H9 (cell line): ENCODE measurements around the gene SPX. TPM values are rescaled to one million over a fixed set of nuclear protein-coding genes. Genes with fewer than 3 reads are reported as not detected.

Experiments
- DNase-seq: peaks from one replicate; pipeline ENCODE4 v3.0.0-alpha.2; 2017
- H2AFZ ChIP-seq: one replicate; pipeline ENCODE4 v1.6.1; 2013; ENCODE audit warnings: mild to moderate bottlenecking, low read length, control low read depth, moderate library complexity
- H2AK5ac ChIP-seq: 2 replicates; pipeline ENCODE4 v1.6.1; 2013; ENCODE audit warnings: low read length, control low read depth, mixed read lengths; ENCODE audit not compliant: insufficient read length
- H2BK120ac ChIP-seq: one replicate; pipeline ENCODE4 v1.6.1; 2013; ENCODE audit warnings: low read depth, mild to moderate bottlenecking, low read length, control low read depth, inconsistent platforms; ENCODE audit not compliant: poor library complexity, severe bottlenecking
- H2BK12ac ChIP-seq: 2 replicates; pipeline ENCODE4 v1.6.1; 2013; ENCODE audit warnings: low read length, control low read depth, mixed read lengths, low read depth; ENCODE audit not compliant: insufficient read length
- H2BK15ac ChIP-seq: 2 replicates; pipeline ENCODE4 v1.6.1; 2013; ENCODE audit warnings: low read depth, low read length, control low read depth
- H2BK20ac ChIP-seq: one replicate; pipeline ENCODE4 v1.6.1; 2013; ENCODE audit warnings: low read depth, mild to moderate bottlenecking, low read length, control low read depth, inconsistent platforms; ENCODE audit not compliant: poor library complexity, severe bottlenecking
- H2BK5ac ChIP-seq: 2 replicates; pipeline ENCODE4 v1.6.1; 2013; ENCODE audit warnings: low read length, control low read depth, mixed read lengths; ENCODE audit not compliant: insufficient read length
- H3K14ac ChIP-seq: 2 replicates; pipeline ENCODE4 v1.6.1; 2013; ENCODE audit warnings: low read length, control low read depth; ENCODE audit not compliant: insufficient read depth
- H3K18ac ChIP-seq: 2 replicates; pipeline ENCODE4 v1.6.1; 2013; ENCODE audit warnings: low read depth, mild to moderate bottlenecking, mixed read lengths, low read length, control low read depth; ENCODE audit not compliant: insufficient read length
- H3K23ac ChIP-seq: 2 replicates; pipeline ENCODE4 v1.6.1; 2013; ENCODE audit warnings: low read length, control low read depth, mixed read lengths, low read depth; ENCODE audit not compliant: insufficient read length
- H3K23me2 ChIP-seq: 2 replicates; pipeline ENCODE4 v1.6.1; 2013; ENCODE audit warnings: low read depth, mild to moderate bottlenecking, mixed read lengths, low read length, control low read depth; ENCODE audit not compliant: insufficient read length, poor library complexity, severe bottlenecking
- H3K27ac ChIP-seq: 2 replicates; pipeline ENCODE4 v1.5.1; 2013; ENCODE audit warnings: low read length, control low read depth, mixed read lengths, low read depth; ENCODE audit not compliant: insufficient read length
- H3K27me3 ChIP-seq: 2 replicates; pipeline ENCODE4 v1.6.1; 2013; ENCODE audit warnings: low read length, control low read depth, inconsistent platforms; ENCODE audit not compliant: insufficient read depth
- H3K4ac ChIP-seq: 2 replicates; pipeline ENCODE4 v1.6.1; 2013; ENCODE audit warnings: low read depth, mild to moderate bottlenecking, control low read depth, inconsistent platforms, low read length, moderate library complexity
- H3K4me1 ChIP-seq: 2 replicates; pipeline ENCODE4 v1.6.1; 2013; ENCODE audit warnings: low read length, control low read depth, inconsistent platforms; ENCODE audit not compliant: insufficient read depth
- H3K4me2 ChIP-seq: 2 replicates; pipeline ENCODE4 v1.6.1; 2013; ENCODE audit warnings: low read length, control low read depth, mixed read lengths; ENCODE audit not compliant: insufficient read length, insufficient read depth
- H3K56ac ChIP-seq: 2 replicates; pipeline ENCODE4 v1.6.1; 2013; ENCODE audit warnings: low read depth, mild to moderate bottlenecking, mixed read lengths, low read length, control low read depth; ENCODE audit not compliant: insufficient read length
- H3K79me1 ChIP-seq: 2 replicates; pipeline ENCODE4 v1.6.1; 2013; ENCODE audit warnings: low read depth, mild to moderate bottlenecking, moderate library complexity, low read length, control low read depth, inconsistent platforms; ENCODE audit not compliant: insufficient read depth, poor library complexity, severe bottlenecking
- H3K79me2 ChIP-seq: 2 replicates; pipeline ENCODE4 v1.6.1; 2013; ENCODE audit warnings: low read length, control low read depth, inconsistent platforms; ENCODE audit not compliant: insufficient read depth
- H3K9ac ChIP-seq: 2 replicates; pipeline ENCODE4 v1.6.1; 2013; ENCODE audit warnings: low read length, control low read depth, mixed read lengths; ENCODE audit not compliant: insufficient read length; ENCODE audit errors: extremely low read depth
- H3K9me3 ChIP-seq: one replicate; pipeline ENCODE4 v1.6.1; 2013; ENCODE audit warnings: low read depth, low read length, inconsistent platforms; ENCODE audit not compliant: control insufficient read depth
- H3T11ph ChIP-seq: one replicate; pipeline ENCODE4 v1.6.1; 2013; ENCODE audit warnings: mild to moderate bottlenecking, low read length, control low read depth, inconsistent platforms
- H4K20me1 ChIP-seq: one replicate; pipeline ENCODE4 v1.6.1; 2013; ENCODE audit not compliant: control insufficient read depth, insufficient read length, insufficient read depth
- H4K5ac ChIP-seq: 2 replicates; pipeline ENCODE4 v1.6.1; 2013; ENCODE audit warnings: low read depth, mild to moderate bottlenecking, mixed read lengths, low read length, control low read depth; ENCODE audit not compliant: insufficient read length
- H4K8ac ChIP-seq: replicated peaks from 2 replicates; pipeline ENCODE4 v1.6.1; 2013; ENCODE audit warnings: low read length, control low read depth, mixed read lengths, low read depth; ENCODE audit not compliant: insufficient read length
- H4K91ac ChIP-seq: 2 replicates; pipeline ENCODE4 v1.6.1; 2013; ENCODE audit warnings: low read depth, mild to moderate bottlenecking, moderate library complexity, mixed read lengths, low read length, control low read depth; ENCODE audit not compliant: insufficient read length
- H3K27ac Mint-ChIP-seq, 3 experiments: 2 replicates in 2 of 3; 3 replicates in 1 of 3; pipeline ENCODE4 v1.8.0; 2020 to 2021; ENCODE audit warnings: mixed read lengths in 3 of 3, mild to moderate bottlenecking in 1 of 3, moderate library complexity in 1 of 3
- H3K27me3 Mint-ChIP-seq: 2 replicates; pipeline ENCODE4 v1.8.0; 2021; ENCODE audit warnings: low read depth, mild to moderate bottlenecking, moderate library complexity, mixed read lengths
- H3K36me3 Mint-ChIP-seq, 3 experiments: 2 replicates in 2 of 3; 3 replicates in 1 of 3; pipeline ENCODE4 v1.8.0; 2020 to 2021; ENCODE audit warnings: low read depth in 3 of 3, mixed read lengths in 3 of 3; ENCODE audit not compliant: insufficient read depth in 1 of 3
- H3K4me1 Mint-ChIP-seq, 2 experiments: 2 replicates each; pipeline ENCODE4 v1.8.0; 2020; ENCODE audit warnings: mixed read lengths in 2 of 2
- H3K4me3 Mint-ChIP-seq, 2 experiments: 2 replicates in 1 of 2; 3 replicates in 1 of 2; pipeline ENCODE4 v1.8.0; 2020 to 2021; ENCODE audit warnings: mild to moderate bottlenecking in 2 of 2, mixed read lengths in 2 of 2, moderate library complexity in 1 of 2
- H3K9me3 Mint-ChIP-seq, 2 experiments: 2 replicates in 1 of 2; 3 replicates in 1 of 2; pipeline ENCODE4 v1.8.0; 2020; ENCODE audit warnings: mild to moderate bottlenecking in 2 of 2, mixed read lengths in 2 of 2, moderate library complexity in 1 of 2
- CTCF ChIP-seq: fragments of 200-600 bp; sonication (generic); conservative IDR thresholded peaks from 3 replicates; pipeline ENCODE4 v1.8.0; 2021; ENCODE audit warnings: antibody characterized with exemption, mild to moderate bottlenecking
- WGBS: extraction: QIAGEN DNeasy Blood & Tissue Kit; methylation state at CpG from one replicate; pipeline ENCODE4 v1.1.7; 2013; ENCODE audit warnings: missing lambda C conversion rate, low lambda C conversion rate, mixed read lengths; ENCODE audit not compliant: insufficient read length; ENCODE audit errors: extremely low coverage; 5-methylcytosine and 5-hydroxymethylcytosine counted together
- total RNA-seq: library from RNA; stranded (reverse); gene quantifications from 2 replicates; pipeline ENCODE4 v1.2.1, GENCODE V29; 2021

SPX gene
- total RNA-seq, 1 experiment from 2014 or later = 0.35 TPM

GRCh38 chr12:21478756-21479455 lies 47.2 kb upstream of the SPX start:
- H3K9me3 Mint-ChIP-seq = no peaks in the 10 kb centered on the region
- no peak overlapping the region for H4K5ac ChIP-seq
- no peaks in the 10 kb centered on the region for H4K20me1 ChIP-seq
- no peak overlapping the region for H2BK120ac ChIP-seq
- H2AFZ ChIP-seq = no peak overlapping the region
- no CpG with 5 or more reads among the region's 10 CpGs for WGBS
- no peak overlapping the region for H3K4me3 Mint-ChIP-seq
- H3K9ac ChIP-seq = no peak overlapping the region
- no peak for DNase-seq
- no peaks in the 10 kb centered on the region for H3K27me3 ChIP-seq
- no peaks in the 10 kb centered on the region for H3K4me1 Mint-ChIP-seq
- H3K23ac ChIP-seq = no peak overlapping the region
- no peak overlapping the region for H2BK5ac ChIP-seq
- no peak overlapping the region for H4K91ac ChIP-seq
- peaks cover 0 to 24% (median 13%) of the 10 kb centered on the region in 3 experiments; a peak in 5 of 7 replicates for H3K36me3 Mint-ChIP-seq
- H3K27ac Mint-ChIP-seq = no peak overlapping the region
- H3K79me2 ChIP-seq = no peaks in the 10 kb centered on the region
- H2BK12ac ChIP-seq = no peak overlapping the region
- H3K4me2 ChIP-seq = no peak overlapping the region
- H3K4ac ChIP-seq = no peak overlapping the region
- no peaks in the 10 kb centered on the region for H3K4me1 ChIP-seq
- no peaks in the 10 kb centered on the region for H3K9me3 ChIP-seq
- H4K8ac ChIP-seq = no peak overlapping the region
- H3K23me2 ChIP-seq = no peaks in the 10 kb centered on the region
- no peaks in the 10 kb centered on the region for H3K79me1 ChIP-seq
- no peak overlapping the region for H3K27ac ChIP-seq
- H3K14ac ChIP-seq = no peak overlapping the region
- no peak overlapping the region for H3T11ph ChIP-seq
- no peak overlapping the region for H2BK20ac ChIP-seq
- H3K56ac ChIP-seq = no peak overlapping the region
- H3K18ac ChIP-seq = no peak overlapping the region
- H3K27me3 Mint-ChIP-seq = no peaks in the 10 kb centered on the region
- TF ChIP-seq CTCF = no peak
- no peak overlapping the region for H2BK15ac ChIP-seq
- H2AK5ac ChIP-seq = no peak overlapping the region
